Choroid plexus epithelial cell (primary cell): Measurements from ENCODE around the gene REV3L.
"Not testable (repeated sequence)": the region's sequence is repeated elsewhere in the genome, so short reads cannot be mapped to it uniquely, and the experiment has no call there.

Source experiments
- DNase-seq: peaks from one replicate; pipeline ENCODE4 v3.0.0-alpha.2; 2010; ENCODE audit warnings: low read depth
- H3K4me3 ChIP-seq: 2 replicates; pipeline ENCODE4 v1.5.1; 2011; ENCODE audit warnings: low read depth, mild to moderate bottlenecking, control low read depth, low read length, moderate library complexity
- TF ChIP-seq, protein P1 (sequence below): conservative IDR thresholded peaks from 2 replicates; pipeline ENCODE4 v1.5.1; 2011; ENCODE audit warnings: low read depth, mild to moderate bottlenecking, control low read depth, inconsistent platforms, low read length, moderate library complexity

Gene REV3L

DNA sequence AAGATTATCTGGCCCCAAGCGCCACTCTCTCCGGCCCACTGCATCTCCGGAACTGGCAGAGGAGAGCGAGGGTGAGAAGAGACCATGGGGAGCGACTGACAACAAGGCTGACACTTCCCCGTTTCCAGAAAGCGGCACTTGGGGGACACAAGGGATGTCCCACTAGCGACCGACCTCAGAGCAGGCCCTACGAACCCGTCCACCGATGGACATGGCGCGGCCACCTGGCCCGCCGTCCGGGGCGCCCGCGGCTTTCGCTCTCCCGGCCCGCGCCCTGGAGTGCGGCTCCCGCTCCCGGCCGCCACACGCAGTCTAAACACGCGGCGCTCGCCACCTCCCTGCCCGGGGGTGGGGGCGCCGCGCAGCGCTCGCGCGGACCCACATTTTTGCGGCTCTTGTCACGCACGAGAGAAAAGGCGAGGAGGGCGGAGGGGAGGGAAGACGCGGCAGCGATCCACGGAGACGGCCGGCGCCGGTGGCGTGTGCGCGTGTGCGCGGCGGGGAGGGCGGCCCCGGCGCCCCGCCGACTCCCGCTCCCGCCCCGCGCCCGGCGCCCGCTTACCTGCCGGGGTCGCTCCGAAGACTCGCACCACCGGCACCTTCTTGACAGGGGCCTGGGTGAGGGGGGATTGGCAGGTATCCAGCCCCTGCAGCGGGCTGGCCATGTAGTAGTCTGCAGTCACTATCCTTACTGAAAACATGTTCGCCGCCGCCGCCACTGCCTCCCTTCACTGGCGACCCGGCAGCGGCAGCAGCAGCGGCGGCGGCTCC lies 645 bp downstream of the REV3L start:
- peak overlapping the region; percentile 83 for H3K4me3 ChIP-seq
- peak; percentile 24 for DNase-seq
- TF ChIP-seq, protein P1, sequence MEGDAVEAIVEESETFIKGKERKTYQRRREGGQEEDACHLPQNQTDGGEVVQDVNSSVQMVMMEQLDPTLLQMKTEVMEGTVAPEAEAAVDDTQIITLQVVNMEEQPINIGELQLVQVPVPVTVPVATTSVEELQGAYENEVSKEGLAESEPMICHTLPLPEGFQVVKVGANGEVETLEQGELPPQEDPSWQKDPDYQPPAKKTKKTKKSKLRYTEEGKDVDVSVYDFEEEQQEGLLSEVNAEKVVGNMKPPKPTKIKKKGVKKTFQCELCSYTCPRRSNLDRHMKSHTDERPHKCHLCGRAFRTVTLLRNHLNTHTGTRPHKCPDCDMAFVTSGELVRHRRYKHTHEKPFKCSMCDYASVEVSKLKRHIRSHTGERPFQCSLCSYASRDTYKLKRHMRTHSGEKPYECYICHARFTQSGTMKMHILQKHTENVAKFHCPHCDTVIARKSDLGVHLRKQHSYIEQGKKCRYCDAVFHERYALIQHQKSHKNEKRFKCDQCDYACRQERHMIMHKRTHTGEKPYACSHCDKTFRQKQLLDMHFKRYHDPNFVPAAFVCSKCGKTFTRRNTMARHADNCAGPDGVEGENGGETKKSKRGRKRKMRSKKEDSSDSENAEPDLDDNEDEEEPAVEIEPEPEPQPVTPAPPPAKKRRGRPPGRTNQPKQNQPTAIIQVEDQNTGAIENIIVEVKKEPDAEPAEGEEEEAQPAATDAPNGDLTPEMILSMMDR = no peak

DNA sequence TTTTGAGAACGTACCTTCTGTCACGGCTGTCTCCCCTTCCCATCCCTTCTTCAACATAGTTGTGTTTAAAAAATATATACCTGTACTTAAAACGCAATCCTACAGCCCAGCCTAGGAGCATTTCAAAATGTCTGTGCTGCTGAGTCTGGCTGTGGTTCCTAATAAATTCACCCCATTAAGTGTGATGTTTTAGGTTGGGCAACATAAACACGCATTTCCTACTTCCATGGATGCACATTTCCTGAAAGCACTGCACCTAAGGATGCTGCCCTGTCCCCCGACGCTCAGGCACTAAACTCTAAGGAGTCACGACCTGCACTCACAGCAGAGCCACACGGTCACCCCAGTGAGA lies 1.2 kb downstream of the REV3L start:
- peak; percentile 31 for DNase-seq
- TF ChIP-seq, protein P1 = no peak
- peak overlapping the region; percentile 83 for H3K4me3 ChIP-seq

DNA sequence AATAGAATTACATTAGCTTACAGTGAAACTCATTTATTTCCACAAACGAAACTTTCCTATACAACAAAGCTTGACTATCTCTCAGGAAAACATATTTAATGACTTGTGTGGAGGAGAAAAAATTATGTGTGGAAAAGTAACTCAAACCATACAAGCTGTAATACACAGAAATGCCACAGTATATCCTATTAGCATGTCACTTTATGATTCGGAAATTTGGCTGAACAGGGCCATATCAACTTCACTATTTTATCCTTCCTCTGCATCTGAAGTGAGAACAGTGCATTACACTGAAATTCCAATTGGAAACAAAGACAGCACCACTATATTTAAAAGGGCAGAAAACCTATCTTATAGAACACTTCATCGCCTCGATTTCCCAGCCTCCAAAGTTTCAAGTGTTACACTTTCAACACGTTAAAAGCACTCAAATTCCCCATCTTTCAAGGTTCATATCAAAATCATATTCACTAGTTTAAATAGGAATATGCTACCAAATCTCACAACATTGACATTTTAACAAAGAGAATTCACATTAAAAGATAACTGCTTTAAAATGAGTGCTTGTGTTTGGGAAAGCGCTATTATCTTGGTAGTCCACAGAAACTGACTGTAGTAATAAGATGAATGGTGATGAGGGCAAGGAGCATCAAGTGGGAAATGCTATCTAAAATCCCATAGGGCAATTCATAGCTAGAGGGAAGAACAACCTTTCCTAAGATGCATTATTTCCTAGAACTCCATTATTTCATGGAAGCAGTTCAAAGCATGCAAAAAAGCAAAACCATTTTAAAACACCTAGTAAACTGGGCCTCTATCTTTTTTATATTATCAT lies 1.8 kb downstream of the REV3L start:
- DNase-seq = no peak
- H3K4me3 ChIP-seq = peak overlapping the region; percentile 83
- TF ChIP-seq, protein P1 = no peak

DNA sequence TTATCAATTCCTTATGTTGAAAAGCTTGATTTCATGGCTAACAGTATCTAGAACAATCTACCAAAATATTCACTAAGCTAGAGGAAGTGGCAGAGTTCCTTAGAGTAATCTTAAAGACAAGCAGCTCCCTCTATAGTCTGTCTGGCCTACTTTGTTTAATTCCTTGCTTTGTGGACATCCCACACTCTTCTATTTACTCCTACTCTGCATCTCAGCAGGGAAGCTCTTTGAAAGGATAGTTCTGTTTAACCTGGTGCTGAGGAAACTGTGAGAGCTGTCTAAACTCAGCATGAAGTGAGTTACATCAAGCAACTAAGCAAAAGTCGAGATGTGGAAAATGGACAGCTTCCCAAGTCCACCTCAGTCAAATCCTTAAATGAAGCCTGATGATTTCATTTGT lies 4.3 kb downstream of the REV3L start:
- H3K4me3 ChIP-seq = no peak overlapping the region
- DNase-seq = peak; percentile 86
- TF ChIP-seq, protein P1 = peak; percentile 63

DNA sequence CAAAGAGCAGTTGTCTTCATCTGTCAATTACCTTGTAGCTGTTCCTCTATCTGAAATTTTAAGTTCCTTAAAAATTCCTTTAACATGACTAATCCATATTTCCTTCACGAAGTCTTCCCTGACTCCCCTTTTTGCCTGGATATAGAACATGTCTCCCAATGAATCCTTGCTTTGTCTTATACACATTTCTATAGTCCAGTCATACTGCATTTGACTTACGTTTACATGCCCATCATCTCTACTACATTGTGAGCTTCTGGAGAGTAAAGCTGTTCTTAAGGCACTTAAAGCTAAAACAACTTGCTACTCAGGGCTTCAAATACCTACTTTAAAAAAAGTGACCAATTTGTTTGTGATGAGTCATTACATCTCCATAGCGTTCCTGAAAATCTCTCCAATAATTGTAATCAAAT lies 4.9 kb downstream of the REV3L start:
- peak; percentile 45 for DNase-seq
- H3K4me3 ChIP-seq = no peak overlapping the region
- TF ChIP-seq, protein P1 = no peak

DNA sequence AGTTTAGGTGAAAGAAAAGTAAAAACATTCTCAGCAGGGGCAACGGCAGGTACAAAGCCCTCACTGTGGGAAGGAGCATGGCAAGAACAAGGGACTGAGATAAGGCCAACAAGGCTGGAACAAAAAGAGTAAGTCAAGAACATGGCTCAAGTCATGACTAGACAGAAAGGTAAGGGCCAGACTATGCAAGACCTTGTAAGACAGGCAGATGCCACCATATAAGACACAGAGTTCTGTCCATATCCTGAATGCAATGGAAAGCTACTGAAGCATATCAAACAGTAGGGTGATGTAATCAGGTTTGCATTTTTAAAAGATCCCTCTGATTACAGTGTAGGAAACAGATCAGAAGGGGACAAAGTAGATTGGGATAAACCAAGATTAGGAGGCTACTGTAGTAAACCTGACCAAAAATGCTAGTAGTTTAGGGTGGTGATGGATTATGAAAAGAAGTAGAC lies 5.5 kb downstream of the REV3L start:
- DNase-seq = peak; percentile 24
- no peak overlapping the region for H3K4me3 ChIP-seq
- TF ChIP-seq, protein P1 = no peak

DNA sequence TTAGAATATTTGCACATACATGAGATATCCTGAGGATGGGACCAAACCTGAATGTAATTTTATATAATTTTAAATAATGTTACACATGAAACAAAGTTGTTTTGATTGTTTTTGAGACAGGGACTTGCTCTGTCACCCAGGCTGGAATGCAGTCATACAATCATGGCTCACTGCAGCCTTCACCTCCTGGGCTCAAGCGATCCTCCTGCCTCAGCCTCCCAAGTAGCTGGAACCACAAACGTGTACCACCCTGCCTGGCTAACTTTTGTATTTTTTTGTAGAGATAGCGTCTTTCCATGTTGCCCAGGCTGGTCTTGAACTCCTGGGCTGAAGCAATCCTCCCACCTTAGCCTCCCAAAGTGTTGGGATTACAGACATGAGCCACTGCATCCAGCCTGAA lies 7.0 kb downstream of the REV3L start:
- DNase-seq, H3K4me3 ChIP-seq: not testable (repeated sequence)
